ENCODE measurements around the gene HSPA5.
"Not testable (repeated sequence)": the region's sequence is repeated elsewhere in the genome, so short reads cannot be mapped to it uniquely, and the experiment has no call there.

HSPA5 gene

DNA sequence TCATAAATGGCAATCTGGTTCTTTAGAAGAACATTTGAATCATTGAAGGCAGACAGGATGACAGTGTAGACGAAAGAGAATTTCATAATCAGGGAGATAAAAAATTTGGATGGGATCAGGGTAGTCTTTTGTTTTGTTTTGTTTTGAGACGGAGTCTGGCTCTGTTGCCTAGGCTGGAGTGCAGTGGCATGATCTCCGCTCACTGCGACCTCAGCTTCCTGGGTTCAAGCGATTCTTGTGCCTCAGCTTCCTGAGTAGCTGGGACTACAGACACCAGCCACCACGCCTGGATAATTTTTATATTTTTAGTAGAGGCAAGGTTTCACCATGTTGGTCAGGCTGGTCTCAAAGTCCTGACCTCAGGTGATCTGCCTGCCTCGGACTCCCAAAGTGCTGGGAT lies 22.9 kb upstream of the HSPA5 start:
- H3K4me1 ChIP-seq (ENCODE audit: control insufficient read depth, insufficient read depth, low read length); H3K27ac ChIP-seq (ENCODE audit: insufficient read depth, low read depth, low read length, poor library complexity, severe bottlenecking); H3K36me3 ChIP-seq (ENCODE audit: control insufficient read depth, insufficient read depth, low read length); H3K27me3 ChIP-seq (ENCODE audit: control insufficient read depth, insufficient read depth, low read length, poor library complexity, severe bottlenecking); H3K9me3 ChIP-seq (ENCODE audit: control insufficient read depth, low read length); H3K4me3 ChIP-seq (ENCODE audit: insufficient read depth, low read depth, low read length): not testable (repeated sequence)
- 94 to 95% methylated on average over 7 of the region's 7 CpGs for WGBS, 2 experiments

- Histone ChIP-seq H3K9me3 (ENCODE audit: control insufficient read depth, low read length) (no peaks in the 10 kb centered on the region), H3K36me3 (ENCODE audit: control insufficient read depth, insufficient read depth, low read length) (no peaks in the 10 kb centered on the region), H3K27ac (ENCODE audit: insufficient read depth, low read depth, low read length, poor library complexity, severe bottlenecking) (no peak overlapping the region), H3K4me1 (ENCODE audit: control insufficient read depth, insufficient read depth, low read length) (peaks cover 6% of the 10 kb centered on the region), H3K27me3 (ENCODE audit: control insufficient read depth, insufficient read depth, low read length, poor library complexity, severe bottlenecking) (no peaks in the 10 kb centered on the region), H3K4me3 (ENCODE audit: insufficient read depth, low read depth, low read length) (peak overlapping the region; percentile 98)
- WGBS, 2 experiments = 35 to 41% methylated on average over 10 to 11 of the region's 11 CpGs
Measured at GRCh38 chr9:125262294-125262991, 21.3 kb upstream of the HSPA5 start.

- Histone ChIP-seq H3K4me3 (ENCODE audit: insufficient read depth, low read depth, low read length) (peak within 1 kb of the TSS; percentile 98), H3K27ac (ENCODE audit: insufficient read depth, low read depth, low read length, poor library complexity, severe bottlenecking) (peak within 1 kb of the TSS; percentile 33), H3K4me1 (ENCODE audit: control insufficient read depth, insufficient read depth, low read length) (peaks cover 6% of the 10 kb centered on the region), H3K27me3 (ENCODE audit: control insufficient read depth, insufficient read depth, low read length, poor library complexity, severe bottlenecking) (no peaks in the 10 kb centered on the region), H3K36me3 (ENCODE audit: control insufficient read depth, insufficient read depth, low read length) (no peaks in the 10 kb centered on the region), H3K9me3 (ENCODE audit: control insufficient read depth, low read length) (no peaks in the 10 kb centered on the region)
- 5% methylated on average over 72 of the region's 72 CpGs for WGBS, 2 experiments
Measured at GRCh38 chr9:125261501-125262293, 20.6 kb upstream of the HSPA5 start, which contains the start of gene GAPVD1. GAPVD1 (plus strand) TSS chr9:125261826; CDS start chr9:125298922, 37,096 bp downstream.

- no peaks in the 10 kb centered on the region for H3K27me3 ChIP-seq (ENCODE audit: control insufficient read depth, insufficient read depth, low read length, poor library complexity, severe bottlenecking)
- H3K9me3 ChIP-seq (ENCODE audit: control insufficient read depth, low read length) = no peaks in the 10 kb centered on the region
- peaks cover 6% of the 10 kb centered on the region for H3K4me1 ChIP-seq (ENCODE audit: control insufficient read depth, insufficient read depth, low read length)
- no peaks in the 10 kb centered on the region for H3K36me3 ChIP-seq (ENCODE audit: control insufficient read depth, insufficient read depth, low read length)
- H3K4me3 ChIP-seq (ENCODE audit: insufficient read depth, low read depth, low read length) = no peak overlapping the region
- no peak overlapping the region for H3K27ac ChIP-seq (ENCODE audit: insufficient read depth, low read depth, low read length, poor library complexity, severe bottlenecking)
Measured at GRCh38 chr9:125260561-125260960, 19.4 kb upstream of the HSPA5 start.

DNA sequence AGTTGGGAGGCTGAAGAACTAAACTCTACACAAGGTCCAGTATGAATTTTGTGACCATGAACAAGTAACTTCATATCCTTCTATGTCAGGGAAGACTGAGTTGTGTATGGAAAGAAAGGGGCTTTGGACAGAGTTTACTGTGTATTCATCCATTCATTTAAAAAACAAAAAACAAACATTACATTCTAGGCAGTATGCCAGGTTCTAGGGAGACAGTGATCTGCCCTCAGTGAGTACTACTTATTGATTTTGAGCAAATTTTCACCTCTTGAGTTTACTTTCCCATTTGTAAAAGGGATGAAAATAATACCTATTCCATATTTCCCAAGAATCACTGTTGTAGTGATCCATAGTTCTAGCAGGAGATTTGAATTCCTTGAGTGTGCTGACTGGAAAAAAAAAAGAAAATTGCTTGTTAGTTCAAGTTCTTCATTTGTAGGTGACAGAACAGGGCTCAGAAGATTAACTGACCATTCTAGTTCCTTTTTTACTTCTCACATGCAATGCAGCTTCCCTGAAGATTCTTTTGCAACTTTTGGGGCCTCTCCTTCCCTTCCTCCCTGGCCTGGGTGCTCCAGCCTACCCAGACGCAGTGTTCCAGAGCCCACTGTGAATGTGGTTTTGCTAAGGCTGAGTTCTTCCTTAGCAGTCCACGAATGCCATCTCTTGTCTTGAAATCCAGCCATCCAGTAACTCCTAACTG lies 17.8 kb upstream of the HSPA5 start:
- H3K4me1 ChIP-seq (ENCODE audit: control insufficient read depth, insufficient read depth, low read length) = peaks cover 6% of the 10 kb centered on the region
- no peak overlapping the region for H3K4me3 ChIP-seq (ENCODE audit: insufficient read depth, low read depth, low read length)
- no peak overlapping the region for H3K27ac ChIP-seq (ENCODE audit: insufficient read depth, low read depth, low read length, poor library complexity, severe bottlenecking)
- no peaks in the 10 kb centered on the region for H3K36me3 ChIP-seq (ENCODE audit: control insufficient read depth, insufficient read depth, low read length)
- H3K27me3 ChIP-seq (ENCODE audit: control insufficient read depth, insufficient read depth, low read length, poor library complexity, severe bottlenecking) = no peaks in the 10 kb centered on the region
- H3K9me3 ChIP-seq (ENCODE audit: control insufficient read depth, low read length) = no peaks in the 10 kb centered on the region
- WGBS, 2 experiments = 72 to 83% methylated on average over 2 of the region's 2 CpGs

- H3K36me3 ChIP-seq (ENCODE audit: control insufficient read depth, insufficient read depth, low read length) = no peaks in the 10 kb centered on the region
- no peak overlapping the region for H3K4me3 ChIP-seq (ENCODE audit: insufficient read depth, low read depth, low read length)
- H3K27ac ChIP-seq (ENCODE audit: insufficient read depth, low read depth, low read length, poor library complexity, severe bottlenecking) = no peak overlapping the region
- WGBS, 2 experiments = 89 to 90% methylated on average over 6 of the region's 6 CpGs
- no peaks in the 10 kb centered on the region for H3K27me3 ChIP-seq (ENCODE audit: control insufficient read depth, insufficient read depth, low read length, poor library complexity, severe bottlenecking)
- H3K4me1 ChIP-seq (ENCODE audit: control insufficient read depth, insufficient read depth, low read length) = peaks cover 6% of the 10 kb centered on the region
- no peaks in the 10 kb centered on the region for H3K9me3 ChIP-seq (ENCODE audit: control insufficient read depth, low read length)
Measured at GRCh38 chr9:125258160-125258785, 17.1 kb upstream of the HSPA5 start.

GRCh38 chr9:125255781-125256391 lies 14.7 kb upstream of the HSPA5 start:
- Histone ChIP-seq H3K9me3 (ENCODE audit: control insufficient read depth, low read length) (no peaks in the 10 kb centered on the region), H3K4me1 (ENCODE audit: control insufficient read depth, insufficient read depth, low read length) (no peaks in the 10 kb centered on the region), H3K4me3 (ENCODE audit: insufficient read depth, low read depth, low read length) (no peak overlapping the region), H3K36me3 (ENCODE audit: control insufficient read depth, insufficient read depth, low read length) (no peaks in the 10 kb centered on the region), H3K27me3 (ENCODE audit: control insufficient read depth, insufficient read depth, low read length, poor library complexity, severe bottlenecking) (no peaks in the 10 kb centered on the region), H3K27ac (ENCODE audit: insufficient read depth, low read depth, low read length, poor library complexity, severe bottlenecking) (no peak overlapping the region)
- 63 to 79% methylated on average over 2 of the region's 2 CpGs for WGBS, 2 experiments

GRCh38 chr9:125254231-125254630 lies 13.1 kb upstream of the HSPA5 start:
- no peaks in the 10 kb centered on the region for H3K4me1 ChIP-seq (ENCODE audit: control insufficient read depth, insufficient read depth, low read length)
- H3K27me3 ChIP-seq (ENCODE audit: control insufficient read depth, insufficient read depth, low read length, poor library complexity, severe bottlenecking) = no peaks in the 10 kb centered on the region
- H3K4me3 ChIP-seq (ENCODE audit: insufficient read depth, low read depth, low read length) = no peak overlapping the region
- no peaks in the 10 kb centered on the region for H3K36me3 ChIP-seq (ENCODE audit: control insufficient read depth, insufficient read depth, low read length)
- H3K9me3 ChIP-seq (ENCODE audit: control insufficient read depth, low read length) = no peaks in the 10 kb centered on the region
- no peak overlapping the region for H3K27ac ChIP-seq (ENCODE audit: insufficient read depth, low read depth, low read length, poor library complexity, severe bottlenecking)

- Histone ChIP-seq H3K27ac (ENCODE audit: insufficient read depth, low read depth, low read length, poor library complexity, severe bottlenecking) (no peak overlapping the region), H3K4me3 (ENCODE audit: insufficient read depth, low read depth, low read length) (no peak overlapping the region), H3K4me1 (ENCODE audit: control insufficient read depth, insufficient read depth, low read length) (no peaks in the 10 kb centered on the region), H3K36me3 (ENCODE audit: control insufficient read depth, insufficient read depth, low read length) (no peaks in the 10 kb centered on the region), H3K27me3 (ENCODE audit: control insufficient read depth, insufficient read depth, low read length, poor library complexity, severe bottlenecking) (no peaks in the 10 kb centered on the region), H3K9me3 (ENCODE audit: control insufficient read depth, low read length) (no peaks in the 10 kb centered on the region)
- WGBS, 2 experiments = 88 to 93% methylated on average over 6 of the region's 6 CpGs
Measured at GRCh38 chr9:125246261-125246667, 5.1 kb upstream of the HSPA5 start.

All from ectodermal cell (in vitro differentiated cells).